GM12878 (cell line): Measurements from ENCODE around the gene CD63.

Experiments used
- CBFB ChIP-seq: IDR thresholded peaks from 2 replicates; pipeline ENCODE4 v1.6.1; 2016; ENCODE audit warnings: antibody characterized with exemption, low read depth
- CEBPB ChIP-seq, 2 experiments: fragments of 150-350 bp in 1 of 2; IDR thresholded peaks; 2 replicates each; pipeline ENCODE4 v1.6.1; 2012 to 2014; ENCODE audit warnings: low read depth in 2 of 2, low read length in 2 of 2, borderline replicate concordance in 1 of 2, inconsistent platforms in 1 of 2
- CTCF ChIP-seq, 3 experiments: IDR thresholded peaks in 2 of 3; conservative IDR thresholded peaks in 1 of 3; 2 replicates each; pipeline ENCODE4 v1.5.1; 2011; ENCODE audit warnings: low read depth in 3 of 3, low read length in 3 of 3, mild to moderate bottlenecking in 3 of 3, control low read depth in 2 of 3, moderate library complexity in 2 of 3, inconsistent platforms in 1 of 3, mixed read lengths in 1 of 3; ENCODE audit not compliant: control insufficient read depth in 2 of 3, insufficient read depth in 1 of 3; ENCODE audit errors: extremely low read depth in 1 of 3
- NFYB ChIP-seq: IDR thresholded peaks from 2 replicates; pipeline ENCODE4 v1.6.1; 2011; ENCODE audit warnings: low read depth, mild to moderate bottlenecking, low read length, improper control_type of control experiment, moderate library complexity; ENCODE audit not compliant: insufficient read depth
- SMC3 ChIP-seq: IDR thresholded peaks from 2 replicates; pipeline ENCODE4 v1.6.1; 2011; ENCODE audit warnings: low read length, improper control_type of control experiment, borderline replicate concordance
- SP1 ChIP-seq: IDR thresholded peaks from one replicate; pipeline ENCODE4 v1.6.1; 2011; ENCODE audit warnings: low read depth, low read length
- SREBF2 ChIP-seq: IDR thresholded peaks from 2 replicates; pipeline ENCODE4 v1.6.1; 2012; ENCODE audit warnings: mild to moderate bottlenecking, low read length
- TCF12 ChIP-seq: IDR thresholded peaks from 2 replicates; pipeline ENCODE4 v1.6.1; 2011; ENCODE audit warnings: low read depth, mild to moderate bottlenecking, low read length
- USF1 ChIP-seq: IDR thresholded peaks from 2 replicates; pipeline ENCODE4 v1.6.1; 2011; ENCODE audit warnings: borderline replicate concordance, low read depth, mild to moderate bottlenecking, moderate library complexity, mixed read lengths, low read length; ENCODE audit not compliant: insufficient read depth; ENCODE audit errors: extremely low read length

- TF ChIP-seq CTCF (IDR thresholded peaks at IDR 0.05 in 2 of 3, conservative IDR thresholded peaks at IDR 0.05 in 1 of 3; ENCODE audit: control insufficient read depth in 2 of 3, extremely low read depth in 1 of 3, insufficient read depth in 1 of 3, low read depth in 3 of 3, low read length in 3 of 3): no peak
- no peak for TF ChIP-seq USF1
- TF ChIP-seq NFYB: no peak
- TF ChIP-seq SP1: no peak
- TF ChIP-seq SMC3: no peak
- no peak for TF ChIP-seq TCF12
- TF ChIP-seq CBFB: no peak
- no peak for TF ChIP-seq CEBPB (IDR thresholded peaks at IDR 0.05; ENCODE audit: borderline replicate concordance in 1 of 2, low read depth in 2 of 2, low read length in 2 of 2)
- no peak for TF ChIP-seq SREBF2
Observed at GRCh38 chr12:55694651-55695050, 34.2 kb downstream of the CD63 start.
